Measurements from ENCODE around the gene HEBP1. TPM values are rescaled to one million over a fixed set of nuclear protein-coding genes. Genes with fewer than 3 reads are reported as not detected.

Gene HEBP1
- total RNA-seq = 9.8 and 14.5 TPM in 2 replicates

GRCh38 chr12:12999959-13000615, at the start of gene HEBP1:
HEBP1 (minus strand) TSS chr12:13000265; CDS start chr12:13000114, 151 bp downstream.

GRCh38 chr12:13044002-13044905, 44.2 kb upstream of the HEBP1 start, which contains the start of gene FAM234B:
FAM234B (plus strand) TSS chr12:13044381; CDS start chr12:13044404, 23 bp downstream.

GRCh38 chr12:12952036-12952435, 48.0 kb downstream of the HEBP1 start, which contains the start of gene GPRC5D:
GPRC5D (minus strand) TSS chr12:12952170; CDS start chr12:12950384, 1,786 bp downstream.

Other genes with a start within 250 kb of the HEBP1 start
- 10.6 and 17.8 TPM in 2 replicates for gene APOLD1, start 214.6 kb downstream of the HEBP1 start, total RNA-seq
- gene DDX47, start 186.9 kb downstream of the HEBP1 start, total RNA-seq = 46.0 and 47.2 TPM in 2 replicates
- gene GPRC5A, start 108.7 kb downstream of the HEBP1 start, total RNA-seq = 4.4 and 8.7 TPM in 2 replicates
- gene GPRC5D, start 48.1 kb downstream of the HEBP1 start, total RNA-seq = 0.25 TPM in 1 of 2 replicates, not detected in the other
- gene FAM234B, start 44.1 kb upstream of the HEBP1 start, total RNA-seq = 2.5 and 3.2 TPM in 2 replicates
- gene GSG1, start 103.4 kb upstream of the HEBP1 start, total RNA-seq = 0.06 TPM in 1 of 2 replicates, not detected in the other
- gene EMP1, start 196.5 kb upstream of the HEBP1 start, total RNA-seq = 47.6 TPM in 2 replicates